Stimulated activated CD8-positive, alpha-beta memory T cell treated with anti-CD3 and anti-CD28 coated beads, Interleukin-4, amount 100 ng/mL, for 4 hours (primary cell): ENCODE results near the gene GTF2I.
A peak's percentile ranks its signal among the peaks of the same experiment; 100 is the strongest.
"Not testable (repeated sequence)": the region's sequence is repeated elsewhere in the genome, so short reads cannot be mapped to it uniquely, and the experiment has no call there.

Experiments used
- DNase-seq, 2 donors: peaks; one replicate each; pipeline ENCODE4 v3.0.0-alpha.2; 2020; ENCODE audit warnings: low read depth in 2 of 2, low spot score in 1 of 2

Gene GTF2I

DNA sequence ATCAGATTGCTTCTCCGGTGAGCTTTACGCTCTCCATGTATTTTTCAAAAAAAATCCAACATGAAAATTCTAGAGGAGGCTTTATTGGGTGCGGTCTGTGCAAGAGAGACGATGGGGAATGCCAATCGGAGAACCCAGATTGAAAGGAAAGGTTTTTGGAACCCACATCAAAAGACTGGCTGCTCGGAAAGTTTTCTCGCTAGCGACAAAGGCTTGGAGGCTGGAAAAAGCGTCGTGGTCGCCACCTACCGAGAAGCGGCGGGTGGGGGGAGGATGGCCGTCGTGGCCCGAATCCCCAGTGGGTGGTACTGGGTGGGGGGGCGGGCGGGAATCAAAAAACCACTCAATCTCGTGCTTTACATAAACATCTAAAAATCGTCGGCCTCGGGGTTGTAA is 1.1 kb upstream of the GTF2I start:
- peak; percentile 17 to 38 for DNase-seq

DNA sequence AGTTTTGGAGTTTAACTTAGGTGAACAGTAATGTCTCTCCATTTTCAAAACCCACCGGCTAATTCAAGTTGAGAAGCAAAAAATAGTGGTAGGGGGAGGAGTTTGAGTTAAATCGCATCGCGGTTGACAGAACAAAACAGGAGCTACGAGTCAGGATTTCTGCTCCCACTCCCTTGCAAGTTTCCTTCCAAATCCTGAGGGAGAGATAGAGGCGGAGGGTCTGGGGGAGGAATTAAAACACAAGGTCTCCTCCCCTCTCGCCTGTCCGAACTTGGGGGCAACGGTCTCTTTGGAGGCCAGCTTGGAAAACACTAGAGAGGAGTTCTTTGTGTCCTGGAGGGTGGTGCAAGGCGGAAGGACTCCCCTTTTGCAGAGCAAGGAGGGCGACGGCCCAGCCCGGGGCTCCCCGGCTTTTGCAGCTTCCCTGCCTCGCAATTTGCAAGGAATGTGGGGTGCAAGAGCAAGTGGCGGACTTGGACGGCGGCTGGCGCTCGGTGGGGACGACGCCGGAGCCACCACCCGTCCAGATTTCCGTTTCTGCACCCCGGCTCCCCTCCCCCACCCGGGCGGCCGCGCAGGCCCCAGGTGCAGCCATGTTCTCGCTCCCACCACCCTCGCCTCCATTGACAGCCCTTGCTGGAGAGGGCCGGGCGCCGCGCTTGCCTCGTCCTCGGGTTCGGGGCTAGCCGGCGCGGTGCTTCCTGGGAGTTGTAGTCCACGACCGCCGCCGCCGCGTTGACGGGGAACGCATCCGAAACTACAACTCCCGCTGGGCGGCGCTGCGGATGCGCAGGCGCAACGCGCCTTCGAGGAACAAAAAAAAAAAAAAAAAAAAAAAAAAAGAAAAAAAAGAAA is 454 bp upstream of the GTF2I start:
- DNase-seq = peak; percentile 94

DNA sequence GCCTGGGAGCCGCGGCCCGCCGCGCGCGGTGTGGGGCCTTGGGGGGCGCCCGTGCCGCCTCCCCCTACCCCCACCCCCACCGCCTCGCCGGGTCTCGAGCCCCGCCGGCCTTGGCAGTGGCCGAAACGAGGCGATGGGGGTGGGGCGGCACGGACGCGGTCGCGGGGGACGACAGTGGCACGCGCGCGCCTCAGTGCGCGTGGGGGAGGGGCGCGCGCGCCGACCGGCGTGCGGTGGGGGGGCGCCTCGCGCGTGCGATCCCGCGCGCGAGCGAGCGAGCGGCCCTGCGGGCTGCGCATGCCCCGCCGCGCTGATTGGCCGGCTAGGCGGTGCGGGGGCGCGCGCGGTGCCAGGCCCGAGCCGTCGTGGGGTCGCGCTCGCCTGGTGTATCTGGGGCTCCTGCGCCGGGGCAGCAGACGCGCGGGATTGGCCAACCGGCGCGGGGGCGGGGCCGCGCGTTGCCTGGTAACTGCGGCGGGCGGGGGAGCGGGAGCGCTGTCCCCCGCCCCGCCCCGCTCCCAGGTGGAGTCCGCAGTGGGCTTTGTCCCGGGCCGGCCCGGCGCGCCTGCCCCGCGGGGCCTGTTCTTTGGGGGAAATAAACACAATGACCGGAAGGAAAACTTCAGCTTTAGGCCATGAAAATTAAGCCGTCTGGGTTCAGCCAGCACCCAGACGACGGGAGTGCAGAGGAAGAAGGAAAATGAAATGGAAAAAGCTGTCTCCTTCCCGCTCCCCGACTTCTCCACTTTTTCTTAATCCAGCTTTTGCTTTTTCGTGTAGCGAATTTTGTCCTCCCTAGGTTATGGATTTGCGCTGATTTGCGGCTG is 873 bp downstream of the GTF2I start:
- DNase-seq = peak; percentile 71 to 81

DNA sequence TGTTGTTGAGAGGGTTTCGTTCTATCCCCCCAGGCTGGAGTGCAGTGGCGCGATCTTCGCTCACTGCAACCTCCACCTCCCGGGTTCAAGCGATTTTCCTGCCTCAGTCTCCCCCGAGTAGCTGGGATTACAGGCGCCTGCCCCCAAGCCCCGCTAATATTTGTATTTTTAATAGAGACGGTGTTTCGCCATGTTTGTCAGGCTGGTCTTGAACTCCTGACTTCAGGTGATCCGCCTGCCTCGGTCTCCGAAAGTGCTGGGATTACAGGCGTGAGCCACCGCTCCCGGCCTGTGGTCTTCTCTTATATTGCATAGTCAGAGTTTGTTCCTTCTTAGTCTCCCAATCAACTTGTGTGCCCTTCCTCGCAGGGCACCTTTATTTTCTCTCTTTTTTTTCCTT is 2.7 kb downstream of the GTF2I start:
- DNase-seq = not testable (repeated sequence)

DNA sequence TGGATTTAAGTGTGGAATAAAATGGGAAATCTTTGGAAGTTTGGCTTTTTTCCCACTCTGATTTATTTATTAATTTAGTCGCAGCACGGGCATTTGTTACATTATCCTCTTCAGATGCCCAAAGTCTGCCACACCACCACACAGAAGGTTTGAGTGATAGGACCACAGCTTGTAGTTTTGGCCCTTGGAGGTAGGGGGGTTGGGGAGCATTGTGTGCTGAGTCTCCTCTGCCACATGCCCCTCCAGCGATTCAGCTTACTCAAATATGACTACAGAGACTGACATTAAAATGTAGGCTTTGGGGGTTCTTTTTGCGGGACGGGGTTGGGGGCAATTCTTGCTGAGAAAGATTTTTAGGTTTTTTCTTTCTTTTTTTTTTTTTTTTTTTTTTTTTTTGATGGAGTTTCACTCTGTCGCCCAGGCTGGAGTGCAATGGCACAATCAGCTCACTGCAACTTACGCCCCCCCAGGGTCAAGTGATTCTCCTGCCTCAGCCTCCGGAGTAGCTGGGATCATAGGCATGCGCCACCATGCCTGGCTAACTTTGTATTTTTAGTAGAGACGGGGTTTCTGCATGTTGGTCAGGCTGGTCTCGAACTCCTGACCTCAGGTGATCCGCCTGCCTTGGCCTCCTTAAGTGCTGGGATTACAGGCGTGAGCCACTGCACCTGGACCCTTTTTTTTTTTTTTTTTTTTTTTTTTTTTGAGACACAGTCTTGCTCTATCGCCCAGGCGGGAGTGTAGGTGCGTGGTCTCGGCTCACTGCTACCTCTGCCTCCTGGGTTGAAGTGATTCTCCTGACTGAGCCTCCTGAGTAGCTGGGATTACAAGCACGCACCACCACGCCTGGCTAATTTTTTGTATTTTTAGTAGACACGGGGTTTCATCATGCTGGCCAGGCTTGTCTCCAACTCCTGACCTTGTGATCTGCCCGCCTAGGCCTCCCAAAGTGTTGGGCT is 4.6 kb downstream of the GTF2I start:
- DNase-seq = not testable (repeated sequence)

DNA sequence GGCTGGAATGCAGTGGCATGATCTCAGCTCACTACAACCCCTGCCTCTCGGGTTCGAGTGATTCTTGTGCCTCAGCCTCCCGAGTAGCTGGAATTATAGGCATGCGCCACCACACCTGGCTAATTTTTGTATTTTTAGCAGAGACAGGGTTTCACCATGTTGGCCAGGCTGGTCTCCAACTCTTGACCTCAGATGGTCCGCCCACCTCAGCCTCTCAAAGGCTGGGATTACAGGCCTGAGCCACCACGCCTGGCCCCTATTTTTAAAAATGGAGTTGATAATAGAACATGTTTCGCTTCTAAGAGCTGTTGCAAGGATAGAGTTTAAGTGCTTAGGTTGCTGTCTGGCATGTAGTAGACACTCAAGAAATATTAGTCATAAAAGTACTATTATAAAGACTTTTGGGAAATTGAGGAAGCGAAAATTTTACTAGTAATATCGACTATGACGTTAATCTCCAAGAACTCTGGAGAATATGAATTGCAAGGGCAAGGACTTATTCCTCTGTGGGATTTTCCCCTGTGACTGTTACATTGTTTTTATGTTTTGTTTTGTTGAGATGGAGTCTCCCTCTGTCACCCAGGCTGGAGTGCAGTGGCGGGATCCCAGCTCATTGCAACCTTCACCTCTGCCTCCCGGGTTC is 7.9 kb downstream of the GTF2I start:
- no peak for DNase-seq

DNA sequence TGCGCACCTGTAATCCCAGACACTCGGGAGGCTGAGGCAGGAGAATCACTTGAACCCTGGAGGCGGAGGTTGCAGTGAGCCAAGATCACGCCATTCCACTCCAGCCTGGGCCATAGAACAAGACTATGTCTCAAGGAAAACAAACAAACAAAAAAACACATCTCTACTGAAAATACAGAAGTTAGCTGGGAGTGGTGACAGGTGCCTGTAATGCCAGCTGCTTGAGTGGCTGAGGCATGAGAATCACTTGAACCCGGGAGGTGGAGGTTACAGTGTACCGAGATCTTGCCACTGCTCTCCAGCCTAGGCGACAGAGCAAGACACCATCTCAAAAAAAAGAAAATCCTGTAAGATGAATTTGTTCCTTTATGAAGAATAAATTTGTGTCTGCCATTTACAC is 9.5 kb downstream of the GTF2I start:
- not testable (repeated sequence) for DNase-seq

DNA sequence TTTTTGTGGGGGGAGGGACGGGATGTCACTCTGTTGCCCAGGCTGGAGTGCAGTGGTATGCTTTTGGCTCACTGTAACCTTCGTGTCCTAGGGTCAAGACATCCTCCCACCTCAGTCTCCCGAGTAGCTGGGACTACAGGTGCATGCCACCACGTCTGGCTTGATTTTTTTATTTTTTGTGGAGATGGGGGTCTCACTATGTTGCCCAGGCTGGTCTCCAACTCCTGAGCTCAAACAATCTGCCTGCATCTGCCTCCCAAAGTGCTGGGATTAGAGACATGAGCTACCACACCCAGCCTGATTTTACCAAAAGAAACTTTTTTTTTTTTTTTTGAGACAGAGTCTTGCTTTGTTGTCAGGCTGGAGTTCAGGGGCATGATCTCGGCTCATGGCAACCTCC is 10.0 kb downstream of the GTF2I start:
- DNase-seq = not testable (repeated sequence)

DNA sequence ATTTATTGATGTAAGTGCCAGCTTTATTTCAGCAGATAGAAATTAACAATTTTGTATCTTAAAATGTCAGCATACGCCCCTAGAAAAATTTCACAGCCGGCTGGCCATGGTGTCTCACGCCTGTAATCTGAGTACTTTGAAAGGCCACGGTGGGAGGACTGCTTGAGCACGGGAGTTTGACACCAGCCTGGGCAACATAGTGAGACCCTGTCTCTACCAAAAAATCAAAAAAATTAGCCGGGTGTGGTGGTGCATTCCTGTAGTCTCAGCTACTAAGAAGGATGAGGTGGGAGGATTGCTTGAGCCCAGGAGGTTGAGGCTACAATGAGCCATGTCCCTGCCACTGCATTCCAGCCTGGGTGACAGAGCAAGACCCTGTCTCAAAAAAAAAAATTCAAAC is 14.1 kb downstream of the GTF2I start:
- no peak for DNase-seq

DNA sequence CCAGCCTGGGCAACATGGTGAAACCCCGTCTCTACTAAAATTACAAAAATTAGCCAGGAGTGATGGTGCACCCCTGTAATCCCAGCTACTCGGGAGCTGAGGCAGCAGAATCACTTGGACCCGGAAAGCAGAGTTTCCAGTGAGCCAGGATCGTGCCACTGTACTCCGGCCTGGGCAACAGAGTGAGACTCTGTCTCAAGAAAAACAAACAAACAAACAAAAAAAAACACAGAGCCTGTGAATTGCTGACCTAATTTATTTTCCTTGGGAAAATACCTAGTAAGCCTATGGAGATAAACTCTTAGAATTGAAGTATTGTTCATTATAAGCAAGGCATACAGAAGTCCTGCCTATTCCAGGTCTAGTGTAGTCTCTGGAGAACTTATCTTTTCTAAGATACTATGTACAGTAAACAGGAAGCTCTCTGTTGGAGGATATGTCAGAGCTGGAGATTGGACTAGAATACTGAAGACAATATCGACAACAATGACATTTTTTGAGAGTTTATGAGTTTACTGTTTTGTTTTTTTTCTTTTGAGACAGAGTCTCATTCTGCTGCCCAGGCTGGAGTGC is 14.9 kb downstream of the GTF2I start:
- no peak for DNase-seq

DNA sequence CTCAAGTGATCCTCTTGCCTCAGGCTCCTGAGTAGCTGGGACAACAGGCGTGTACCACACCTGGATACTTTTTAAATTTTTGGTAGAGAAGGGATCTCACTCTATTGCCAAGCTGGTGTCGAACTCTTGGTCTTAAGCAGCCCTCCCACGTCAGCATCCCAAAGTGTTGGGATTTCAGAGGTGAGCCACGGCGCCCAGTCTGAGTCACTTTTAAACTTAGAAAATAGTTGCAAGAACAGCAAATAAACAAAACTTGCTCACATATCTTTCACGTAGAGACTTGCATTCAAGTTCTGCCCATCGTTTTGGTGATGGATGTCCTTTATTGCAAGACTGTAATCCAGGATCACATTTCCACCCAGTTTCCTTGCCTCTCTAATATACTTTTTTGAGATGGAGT is 16.6 kb downstream of the GTF2I start:
- no peak for DNase-seq

DNA sequence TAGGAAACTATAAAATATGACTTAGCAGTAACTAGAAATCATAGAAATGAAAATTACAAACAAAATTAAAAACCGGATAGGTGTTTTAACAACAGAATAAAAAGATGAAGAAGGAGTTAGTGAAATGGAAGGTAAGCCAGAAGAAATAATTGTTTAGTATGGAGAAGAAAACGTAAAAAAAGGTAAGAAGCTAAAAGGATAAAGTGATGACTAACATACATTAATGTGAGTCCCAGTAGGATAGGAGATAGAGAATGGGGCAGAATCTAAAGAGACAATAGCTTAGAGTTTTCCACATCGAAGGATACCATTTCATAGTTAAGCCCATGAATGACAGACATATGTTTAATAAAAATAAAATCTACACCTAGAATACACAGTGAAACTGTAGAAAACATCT is 25.3 kb downstream of the GTF2I start:
- no peak for DNase-seq

DNA sequence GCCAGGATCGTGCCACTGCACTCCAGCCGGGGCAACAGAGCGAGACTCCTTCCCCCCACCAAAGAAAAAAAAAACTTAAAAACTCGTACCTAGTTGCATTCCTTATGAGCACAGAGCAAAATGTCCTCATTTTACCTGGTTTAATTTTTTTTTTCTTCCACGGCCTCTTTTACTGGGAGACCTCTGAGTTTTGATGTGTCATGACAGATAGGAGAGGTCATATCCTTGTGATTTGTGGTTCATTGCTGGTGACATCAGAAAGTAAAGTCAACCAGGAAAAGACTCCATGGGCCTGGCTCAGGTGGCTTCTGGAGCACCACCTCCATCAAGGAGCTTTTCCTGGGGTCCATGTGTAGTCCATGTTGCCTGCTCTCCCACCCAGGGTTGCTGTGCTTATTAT is 26.3 kb downstream of the GTF2I start:
- DNase-seq = no peak

DNA sequence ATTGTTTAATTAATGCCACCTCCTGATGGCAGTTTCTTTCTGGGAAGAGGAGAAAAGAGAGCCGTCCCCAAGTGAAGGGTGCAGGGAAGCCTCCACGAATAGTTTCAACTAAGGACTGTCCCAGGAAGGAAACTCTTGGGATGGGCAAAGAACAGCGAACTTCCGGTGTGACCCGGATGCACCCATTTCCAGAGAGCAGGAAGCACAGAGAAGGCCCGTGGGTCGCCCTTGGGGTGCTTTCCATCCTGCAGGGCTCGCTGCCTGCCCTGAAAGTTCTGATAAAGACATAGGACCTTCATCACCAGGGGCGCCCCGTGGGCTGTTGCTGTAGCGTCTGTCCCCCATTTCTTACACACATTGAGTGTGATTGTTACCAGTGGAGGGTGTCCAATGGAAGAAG is 27.0 kb downstream of the GTF2I start:
- no peak for DNase-seq

DNA sequence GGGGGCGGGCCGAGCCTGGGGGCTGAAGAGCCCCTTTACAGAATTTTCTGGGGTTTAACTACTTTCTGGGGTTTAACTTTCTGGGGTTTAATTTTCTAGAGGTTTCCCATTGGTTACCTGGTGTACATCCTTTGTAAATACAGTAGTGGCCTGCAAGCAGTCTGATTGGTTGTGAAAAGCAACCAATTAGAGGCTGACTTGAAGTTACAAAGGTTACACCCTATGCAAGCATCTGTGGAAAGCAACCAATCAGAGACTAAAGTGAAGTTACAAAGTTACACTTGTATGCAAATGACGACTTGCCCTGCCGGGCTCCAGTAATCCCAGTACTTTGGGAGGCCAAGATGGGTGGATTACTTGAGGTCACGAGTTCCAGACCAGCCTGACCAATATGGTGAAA is 27.4 kb downstream of the GTF2I start:
- no peak for DNase-seq

DNA sequence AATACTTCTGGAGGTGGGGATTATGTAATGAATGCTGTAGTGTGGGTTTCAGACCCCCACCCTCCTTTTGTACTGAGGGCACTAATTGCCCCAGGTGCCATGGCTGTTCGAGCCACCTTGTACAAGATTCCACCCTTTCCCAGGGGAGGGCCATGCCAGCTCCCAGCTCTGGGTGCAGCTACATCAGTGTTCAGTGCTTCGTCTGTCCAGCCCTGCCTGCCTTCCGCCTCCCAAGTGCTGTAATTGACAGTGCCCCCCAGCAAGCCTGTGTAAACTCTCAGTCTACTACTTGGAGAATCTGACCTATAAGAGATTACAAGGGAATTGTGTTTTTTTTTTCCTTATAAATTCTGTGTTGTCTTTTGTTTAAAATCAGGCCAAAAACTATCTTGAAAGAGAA is 33.0 kb downstream of the GTF2I start:
- DNase-seq = no peak

DNA sequence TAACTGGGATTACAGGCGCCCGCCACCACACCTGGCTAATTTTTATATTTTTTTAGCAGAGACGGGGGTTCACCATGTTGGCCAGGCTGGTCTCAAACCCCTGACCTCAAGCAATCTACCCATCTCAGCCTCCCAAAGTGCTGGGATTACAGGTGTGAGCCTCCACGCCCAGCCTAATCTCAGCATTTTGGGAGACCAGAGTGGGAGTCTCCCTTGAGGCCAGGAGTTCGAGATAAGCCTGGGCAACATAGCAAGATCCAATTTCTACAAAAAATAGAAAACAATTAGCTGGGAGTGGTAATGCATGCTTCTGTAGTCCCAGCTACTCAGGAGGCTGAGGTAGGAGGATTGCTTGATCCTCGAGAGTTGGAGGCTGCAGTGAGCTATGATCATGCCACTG is 46.9 kb downstream of the GTF2I start:
- not testable (repeated sequence) for DNase-seq

DNA sequence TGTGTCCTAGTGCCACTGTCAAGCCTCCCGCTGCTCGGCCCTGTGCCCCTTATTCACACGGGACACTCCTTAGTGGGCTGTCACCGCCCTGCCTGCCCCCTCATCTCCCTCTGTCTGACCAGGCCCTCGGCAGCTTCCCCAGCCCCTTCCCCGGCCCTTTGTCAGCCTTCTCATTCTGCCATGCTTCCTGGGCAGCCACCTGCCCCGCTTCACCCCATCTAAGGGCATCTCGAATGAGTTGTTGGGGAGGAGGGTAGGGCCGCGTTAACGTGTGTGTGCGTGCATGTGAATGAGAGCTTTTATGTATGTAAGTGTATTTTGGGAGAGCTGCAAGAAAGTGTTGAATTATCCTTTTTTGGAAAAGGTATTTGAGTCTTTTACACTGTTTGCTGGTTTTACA is 49.7 kb downstream of the GTF2I start:
- no peak for DNase-seq

DNA sequence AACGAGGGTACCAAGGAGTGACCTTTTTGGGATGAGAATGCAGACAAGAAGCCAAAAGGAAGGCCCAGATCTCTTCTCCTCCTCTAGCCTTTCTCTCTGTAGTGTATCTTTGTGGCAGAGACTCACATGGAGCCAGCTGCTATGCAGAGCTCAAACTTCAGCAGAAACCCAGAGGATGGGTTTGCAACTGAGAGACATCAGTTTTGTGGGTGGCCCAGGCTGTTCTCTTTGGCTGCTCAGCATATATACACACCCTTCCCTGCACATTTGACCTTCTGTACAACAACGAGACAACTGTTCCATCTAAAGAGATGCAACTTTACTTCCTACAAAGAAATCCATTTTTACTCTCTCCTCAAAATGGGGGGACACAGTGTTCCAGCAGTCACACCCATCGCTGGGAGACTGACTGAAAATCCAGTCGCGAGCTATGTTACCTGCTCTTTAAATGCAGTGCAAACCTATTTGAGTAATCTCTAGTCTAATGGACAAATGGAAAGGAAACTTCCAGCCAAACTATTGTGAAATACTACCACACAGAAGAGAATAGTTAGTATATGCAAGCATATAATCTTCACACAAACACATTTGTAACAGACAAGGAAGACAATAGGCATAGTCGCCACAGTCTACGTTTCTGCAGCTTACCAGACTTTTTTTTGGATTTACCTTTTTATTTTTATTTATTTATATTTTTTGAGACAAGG is 51.2 kb downstream of the GTF2I start:
- no peak for DNase-seq
